HG03045 (cell line): Measurements from ENCODE around the gene CC2D1B.
"Not testable (repeated sequence)": the region's sequence is repeated elsewhere in the genome, so short reads cannot be mapped to it uniquely, and the experiment has no call there.

Experiments used
- ATAC-seq: cut with Tn5 transposase; IDR thresholded peaks from one replicate; pipeline ENCODE4 v1.9.1; 2021; ENCODE audit warnings: mild to moderate bottlenecking, moderate library complexity; ENCODE audit not compliant: unreplicated experiment

Gene CC2D1B, protein sequence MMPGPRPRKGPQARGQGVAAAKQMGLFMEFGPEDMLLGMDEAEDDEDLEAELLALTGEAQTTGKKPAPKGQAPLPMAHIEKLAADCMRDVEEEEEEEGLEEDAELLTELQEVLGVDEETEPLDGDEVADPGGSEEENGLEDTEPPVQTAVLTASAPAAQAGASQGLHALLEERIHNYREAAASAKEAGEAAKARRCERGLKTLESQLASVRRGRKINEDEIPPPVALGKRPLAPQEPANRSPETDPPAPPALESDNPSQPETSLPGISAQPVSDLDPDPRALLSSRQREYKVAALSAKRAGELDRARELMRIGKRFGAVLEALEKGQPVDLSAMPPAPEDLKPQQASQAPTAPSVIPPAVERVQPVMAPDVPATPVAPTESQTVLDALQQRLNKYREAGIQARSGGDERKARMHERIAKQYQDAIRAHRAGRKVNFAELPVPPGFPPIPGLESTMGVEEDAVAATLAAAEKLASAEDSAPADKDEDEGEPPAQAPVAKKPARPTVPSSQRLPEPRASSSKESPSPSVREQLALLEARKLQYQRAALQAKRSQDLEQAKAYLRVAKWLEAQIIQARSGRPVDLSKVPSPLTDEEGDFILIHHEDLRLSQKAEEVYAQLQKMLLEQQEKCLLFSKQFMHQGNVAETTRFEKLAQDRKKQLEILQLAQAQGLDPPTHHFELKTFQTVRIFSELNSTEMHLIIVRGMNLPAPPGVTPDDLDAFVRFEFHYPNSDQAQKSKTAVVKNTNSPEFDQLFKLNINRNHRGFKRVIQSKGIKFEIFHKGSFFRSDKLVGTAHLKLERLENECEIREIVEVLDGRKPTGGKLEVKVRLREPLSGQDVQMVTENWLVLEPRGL

DNA sequence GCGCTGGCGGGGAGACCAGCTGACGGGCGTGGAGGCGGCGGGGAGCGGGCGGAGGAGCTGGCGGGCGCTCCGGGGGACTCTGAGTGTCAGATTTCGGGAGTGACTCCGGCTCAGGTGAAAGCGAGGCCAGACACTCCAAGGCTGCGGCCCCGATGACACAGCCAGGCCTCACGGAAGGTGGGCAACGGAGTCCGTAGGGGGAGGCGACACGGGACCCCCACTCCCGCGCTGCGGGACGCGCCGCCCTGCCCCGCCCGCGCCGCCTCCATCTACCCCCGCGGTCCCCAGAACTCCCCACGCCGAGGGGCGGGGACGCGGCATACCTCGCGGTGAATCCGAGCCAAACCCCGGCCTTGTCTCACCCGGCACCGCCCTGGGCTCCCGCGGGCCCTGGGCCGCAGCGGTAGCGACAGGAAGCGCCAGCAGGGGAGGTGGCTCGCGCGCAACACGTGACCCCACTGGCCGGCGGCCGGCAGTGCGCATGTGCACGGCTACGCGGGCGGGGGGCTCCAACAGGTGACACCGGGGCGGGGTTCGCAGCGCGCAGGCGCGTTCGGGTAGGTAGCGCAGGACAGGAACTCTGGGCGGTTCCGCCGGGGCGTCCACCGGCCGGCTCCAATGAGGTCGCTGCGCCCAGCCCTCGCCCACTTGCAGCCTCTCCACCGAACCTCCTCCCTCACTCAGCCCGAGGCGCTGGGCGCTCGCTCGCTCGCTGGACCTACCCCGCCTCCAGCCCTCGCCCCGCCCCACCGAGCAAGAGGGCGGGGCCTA, at the start of gene CC2D1B:
Gene CC2D1B, minus strand, starts transcription at position 460 of the 771 bp plus-strand sequence. CDS start 1,585 bp downstream, outside the sequence.
- peak; percentile 89 for ATAC-seq

DNA sequence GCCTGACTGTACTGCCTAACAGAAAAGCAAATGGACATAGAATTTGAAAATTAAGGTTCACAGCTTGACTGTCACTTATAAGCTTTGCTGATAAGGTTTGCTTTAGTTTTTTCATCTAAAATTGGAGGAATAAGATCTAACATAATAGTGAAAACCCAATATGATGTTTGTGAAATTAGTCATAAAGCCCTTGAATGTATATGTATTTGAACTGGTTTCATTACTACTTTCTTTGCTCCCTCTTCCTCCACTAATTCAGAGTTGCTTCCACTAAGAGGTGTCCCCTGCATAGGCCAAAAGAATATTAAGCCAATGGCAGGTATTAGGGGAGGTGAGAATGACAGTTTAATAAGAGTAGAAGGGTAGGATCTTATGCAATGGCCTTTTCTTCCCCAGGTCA, 48.9 kb upstream of the CC2D1B start:
- ATAC-seq = no peak

DNA sequence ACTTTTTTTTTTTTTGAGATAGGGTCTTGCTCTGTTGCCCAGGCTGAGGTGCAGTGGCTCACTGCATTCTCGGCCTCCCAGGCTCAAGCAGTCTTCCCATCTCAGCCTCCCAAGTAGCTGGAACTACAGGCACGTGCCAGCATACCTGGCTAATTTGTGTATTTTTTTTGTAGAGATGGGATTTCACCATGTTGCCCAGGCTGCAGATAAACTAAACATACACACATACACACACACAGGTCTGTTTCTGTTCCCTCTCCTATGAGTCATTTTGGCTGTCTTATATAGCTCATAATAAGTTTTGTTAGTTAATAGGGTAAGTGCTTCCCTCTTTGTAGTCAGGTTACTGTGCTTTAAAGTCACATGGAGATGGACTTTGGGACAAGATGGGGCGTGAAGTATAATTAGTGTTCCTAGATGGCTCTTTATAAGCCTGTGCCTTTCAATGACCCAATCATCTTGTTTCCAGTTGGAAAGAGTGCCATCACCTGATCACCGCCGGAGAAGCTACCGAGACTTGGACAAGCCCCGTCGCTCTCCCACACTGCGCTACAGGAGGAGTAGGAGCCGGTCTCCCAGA, 47.5 kb upstream of the CC2D1B start:
- no peak for ATAC-seq

DNA sequence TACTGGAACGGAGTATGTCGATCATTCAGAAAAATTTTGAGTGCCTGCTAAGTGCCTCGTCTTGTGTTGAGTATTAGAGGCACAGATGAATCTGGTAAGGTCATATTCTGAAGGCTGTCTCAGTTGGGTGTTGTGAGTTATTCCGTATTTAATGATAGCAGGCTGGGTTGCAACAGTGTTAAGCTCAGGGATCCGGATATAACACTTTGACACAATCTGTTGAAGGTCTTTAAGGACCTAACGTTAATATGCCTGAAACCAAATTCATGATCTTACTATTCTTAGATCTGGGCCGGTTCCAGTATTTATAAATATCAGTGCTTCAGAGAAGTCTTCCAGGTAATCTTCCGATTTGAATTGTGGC, 39.0 kb upstream of the CC2D1B start:
- ATAC-seq = no peak

DNA sequence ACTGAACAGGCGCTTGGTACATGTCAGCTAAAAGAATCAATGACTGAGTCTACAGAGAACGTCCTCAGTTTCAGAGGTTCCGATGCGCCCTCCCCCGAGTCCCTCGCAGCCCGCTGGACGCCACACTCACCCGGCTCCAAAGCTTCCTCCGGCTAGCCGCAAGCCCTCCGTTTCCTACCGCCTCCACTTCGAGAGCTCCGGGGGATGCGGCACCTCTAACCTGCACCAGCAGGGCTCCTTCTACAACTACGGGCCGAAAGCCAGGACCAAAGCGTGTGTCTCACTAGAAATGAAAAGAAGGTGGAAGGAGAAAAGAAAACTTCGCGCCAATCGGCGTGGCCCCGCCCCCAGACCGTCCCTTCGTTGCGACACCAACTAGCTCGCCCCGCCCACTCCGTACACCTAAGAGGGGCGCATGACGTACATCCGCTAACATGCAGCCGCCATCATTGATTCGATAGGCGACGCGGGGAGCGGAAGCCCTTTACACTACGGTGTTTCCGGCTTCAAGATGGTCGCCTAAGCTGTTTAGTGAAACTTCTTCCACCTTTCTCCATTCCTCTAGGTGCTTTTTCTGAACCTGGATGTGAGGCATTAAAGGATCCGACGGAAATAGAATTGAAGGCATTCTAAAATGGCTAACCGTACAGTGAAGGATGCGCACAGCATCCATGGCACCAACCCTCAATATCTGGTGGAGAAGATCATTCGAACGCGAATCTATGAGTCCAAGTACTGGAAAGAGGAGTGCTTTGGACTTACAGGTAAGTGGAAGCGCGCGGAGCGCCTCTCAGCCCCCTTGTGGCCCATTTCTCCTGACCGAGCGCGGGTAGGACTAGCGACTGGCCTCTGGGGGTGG, 38.3 kb upstream of the CC2D1B start, which contains the start of the genes ORC1 and PRPF38A:
Gene ORC1, minus strand, starts transcription at position 308 of the 859 bp plus-strand sequence. CDS start 2,200 bp downstream, outside the sequence.
Gene PRPF38A, plus strand, starts transcription at position 487 of the 859 bp plus-strand sequence. Its CDS starts 148 bp downstream, at position 635.
- ATAC-seq = peak; percentile 94

DNA sequence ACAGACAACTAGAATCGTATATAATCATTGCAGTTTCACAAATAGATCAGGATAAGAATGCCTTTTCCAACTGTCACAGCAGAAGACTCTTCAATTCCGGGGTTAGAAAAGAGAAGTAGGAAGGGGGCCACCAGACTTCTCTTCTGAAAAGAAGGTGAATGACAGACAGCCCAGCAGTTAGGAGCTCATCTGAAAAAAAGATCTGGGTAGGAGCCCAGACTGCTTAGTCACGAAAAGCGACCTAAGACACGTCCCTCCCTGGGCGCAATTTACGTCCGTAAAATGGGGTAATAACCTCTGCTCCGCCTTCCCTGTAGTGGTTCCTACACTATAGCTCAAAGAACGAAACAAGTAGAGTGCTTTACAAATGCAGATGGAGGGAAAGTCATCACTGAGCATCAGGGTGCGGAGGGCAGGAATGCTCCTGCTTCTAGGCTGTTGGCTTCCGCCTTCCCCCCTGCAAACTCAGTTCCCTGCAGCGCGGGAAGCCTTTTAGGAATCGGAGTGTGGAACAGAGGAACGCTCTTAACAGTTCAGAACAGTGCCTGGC, 37.6 kb upstream of the CC2D1B start:
- ATAC-seq = peak; percentile 30

DNA sequence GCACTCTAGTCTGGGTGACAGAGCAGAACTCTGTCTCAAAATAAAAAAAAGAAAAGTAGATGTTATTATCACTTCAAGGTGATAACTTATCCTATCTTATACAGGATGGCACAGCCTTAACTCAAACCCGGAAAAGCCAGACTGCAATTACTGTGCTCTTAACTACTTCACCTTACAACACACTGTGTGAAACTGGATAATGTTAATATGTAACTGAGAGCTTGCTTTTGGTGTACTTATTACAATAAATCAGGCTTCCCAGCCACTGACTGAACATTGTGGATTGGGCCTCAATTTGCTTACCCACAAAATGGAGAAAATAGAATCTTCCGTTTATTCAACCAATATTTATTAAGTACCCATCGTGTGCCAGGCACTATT, 36.8 kb upstream of the CC2D1B start:
- ATAC-seq = no peak

DNA sequence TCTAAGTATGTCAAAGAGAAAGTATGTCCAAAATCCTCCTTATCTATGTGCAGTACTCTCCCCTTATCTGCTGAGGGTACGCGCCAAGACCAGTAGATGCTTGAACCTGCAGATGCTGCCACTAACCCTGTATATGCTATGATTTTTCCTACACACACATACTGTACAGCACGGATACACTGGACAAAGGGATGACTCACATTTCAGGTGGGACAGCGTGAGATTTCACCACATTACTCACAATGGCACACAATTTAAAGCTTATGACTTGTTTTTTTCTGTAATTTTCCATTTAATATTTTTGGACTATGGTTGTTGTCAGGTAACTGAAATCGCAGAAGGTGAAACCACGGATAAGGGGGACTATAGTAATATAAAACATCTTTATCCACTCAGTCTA, 34.1 kb upstream of the CC2D1B start:
- no peak for ATAC-seq

DNA sequence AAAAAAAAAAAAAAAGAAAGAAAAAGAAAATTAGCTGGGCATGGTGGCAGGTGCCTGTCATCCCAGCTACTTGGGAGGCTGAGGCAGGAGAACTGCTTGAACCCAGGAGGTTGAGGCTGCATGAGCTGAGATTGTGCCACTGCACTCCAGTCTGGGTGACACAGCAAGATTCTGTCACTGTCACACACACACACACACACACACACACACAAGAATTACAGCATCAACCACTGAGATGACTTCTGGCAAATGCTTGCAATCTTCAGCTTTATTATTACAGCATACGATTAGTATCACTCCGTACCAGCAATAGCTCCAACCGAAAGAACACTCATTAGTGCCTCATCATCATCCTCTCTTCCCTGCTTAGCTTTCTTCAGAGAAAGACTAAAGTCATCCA, 33.6 kb upstream of the CC2D1B start:
- ATAC-seq = no peak

DNA sequence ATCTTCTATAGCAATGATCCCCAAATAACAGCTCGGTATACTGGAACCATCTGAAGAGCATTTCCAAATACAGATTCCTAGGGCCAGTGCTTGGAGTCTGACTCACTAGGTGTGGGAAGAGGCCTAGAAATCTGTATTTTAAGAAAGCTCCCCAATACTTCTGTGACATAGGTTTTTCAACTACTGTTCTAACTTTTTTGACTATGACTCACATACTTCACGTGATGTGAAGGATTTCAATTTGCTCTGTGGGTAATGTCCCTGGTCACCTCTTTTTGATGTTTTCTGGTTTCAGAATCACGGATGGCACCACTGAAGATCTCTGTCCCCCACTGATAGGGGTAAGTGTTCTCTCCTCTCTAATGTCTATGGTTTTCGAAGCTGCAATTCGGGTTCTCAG, 27.2 kb upstream of the CC2D1B start:
- no peak for ATAC-seq

DNA sequence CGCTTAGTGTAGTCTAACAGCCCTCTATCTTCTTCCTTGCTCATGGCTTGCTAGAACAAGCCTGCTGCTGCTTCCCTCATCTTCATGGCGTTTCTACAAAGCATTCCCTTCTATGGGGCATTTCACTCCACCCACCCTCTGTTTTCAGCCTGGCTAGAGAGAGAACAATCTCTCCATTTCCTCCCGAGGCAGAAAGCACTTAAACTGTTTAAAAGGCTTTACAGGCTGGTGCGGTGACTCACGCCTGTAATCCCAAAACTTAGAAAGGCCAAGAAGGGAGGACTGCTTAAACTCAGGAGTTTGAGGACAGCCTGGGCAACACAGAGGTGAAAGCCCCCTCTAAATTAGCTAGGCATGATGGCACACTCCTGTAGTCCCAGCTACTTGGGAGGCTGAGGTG, 20.5 kb upstream of the CC2D1B start:
- ATAC-seq = no peak

DNA sequence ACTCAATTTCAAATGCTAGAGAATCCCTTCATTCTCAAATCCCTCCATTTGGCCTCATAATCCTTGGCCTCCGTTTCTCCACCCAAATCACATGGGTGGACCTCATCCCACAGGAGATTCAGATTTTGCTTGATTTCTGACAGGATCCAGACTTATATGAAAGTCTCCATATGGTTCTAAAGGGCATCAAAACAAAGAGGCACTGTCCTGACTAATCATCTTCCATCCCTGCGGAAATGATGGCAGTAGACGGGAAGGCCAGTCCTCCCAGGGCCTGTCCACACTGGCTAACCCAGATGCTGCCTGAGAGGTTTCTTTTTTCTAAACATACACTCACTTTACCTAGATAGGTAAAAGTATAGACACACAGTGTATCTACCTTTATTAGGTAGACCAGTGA, 19.4 kb upstream of the CC2D1B start:
- ATAC-seq = no peak

DNA sequence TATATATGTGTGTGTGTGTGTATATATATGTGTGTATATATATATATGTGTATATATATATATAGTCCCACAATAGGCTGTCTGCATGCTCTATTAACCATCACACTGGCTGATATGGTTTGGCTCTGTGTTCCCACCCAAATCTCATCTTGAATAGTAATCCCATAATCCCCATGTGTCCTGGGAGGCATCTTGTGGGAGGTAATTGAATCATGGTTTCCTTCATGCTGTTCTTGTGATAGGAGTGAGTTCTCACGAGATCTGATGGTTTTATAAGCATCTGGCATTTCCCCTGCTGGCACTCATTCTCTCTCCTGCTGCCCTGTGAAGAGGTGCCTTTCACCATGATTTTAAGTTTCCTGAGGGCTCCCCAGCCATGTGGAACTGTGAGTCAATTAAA, 3.8 kb upstream of the CC2D1B start:
- not testable (repeated sequence) for ATAC-seq

DNA sequence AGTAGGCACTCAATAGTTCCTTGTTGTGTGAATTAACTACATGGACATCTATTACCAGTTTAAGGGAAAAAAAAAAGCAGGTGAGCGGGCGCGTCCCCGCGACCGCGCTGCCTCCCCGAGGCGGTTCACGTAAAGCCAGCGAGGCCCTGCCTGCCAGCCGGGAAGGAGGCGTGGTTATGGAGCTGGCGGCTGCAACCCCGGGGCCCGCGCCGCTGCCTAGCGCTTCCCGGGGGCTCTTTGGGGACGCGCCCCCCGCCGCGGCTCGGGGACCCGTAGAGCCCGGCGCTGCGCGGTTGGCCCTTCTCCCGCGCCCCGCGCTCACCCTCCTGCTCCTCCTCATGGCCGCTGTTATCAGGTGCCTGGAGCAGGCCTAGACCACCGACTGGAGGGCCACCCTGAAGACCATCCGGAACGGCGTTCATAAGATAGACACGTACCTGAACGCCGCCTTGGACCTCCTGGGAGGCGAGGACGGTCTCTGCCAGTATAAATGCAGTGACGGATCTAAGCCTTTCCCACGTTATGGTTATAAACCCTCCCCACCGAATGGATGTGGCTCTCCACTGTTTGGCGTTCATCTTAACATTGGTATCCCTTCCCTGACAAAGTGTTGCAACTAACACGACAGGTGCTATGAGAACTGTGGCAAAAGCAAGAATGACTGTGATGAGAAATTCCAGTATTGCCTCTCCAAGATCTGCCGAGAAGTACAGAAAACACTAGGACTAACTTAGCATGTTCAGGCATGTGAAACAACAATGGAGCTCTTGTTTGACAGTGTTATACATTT, 2.6 kb upstream of the CC2D1B start:
- ATAC-seq = no peak

DNA sequence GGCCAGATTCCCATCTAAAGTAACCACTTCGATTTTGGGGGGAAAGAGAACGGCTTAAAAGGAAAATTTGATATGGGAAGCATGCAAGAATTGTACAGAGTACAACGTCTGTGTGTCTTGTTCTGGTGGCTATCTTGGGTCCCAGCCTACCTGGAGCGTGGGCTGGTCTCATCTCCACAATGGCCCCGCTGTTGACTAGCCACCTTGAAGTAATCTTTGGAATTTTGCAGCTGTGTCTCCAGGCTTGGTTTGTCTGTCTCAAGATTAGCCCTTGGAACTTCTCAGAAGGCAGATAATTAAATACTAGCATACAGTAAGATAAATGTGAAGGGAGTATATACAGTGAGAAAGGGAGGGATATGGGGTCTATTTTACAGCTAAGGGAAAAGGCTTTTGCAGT, 1.3 kb upstream of the CC2D1B start:
- ATAC-seq = no peak

DNA sequence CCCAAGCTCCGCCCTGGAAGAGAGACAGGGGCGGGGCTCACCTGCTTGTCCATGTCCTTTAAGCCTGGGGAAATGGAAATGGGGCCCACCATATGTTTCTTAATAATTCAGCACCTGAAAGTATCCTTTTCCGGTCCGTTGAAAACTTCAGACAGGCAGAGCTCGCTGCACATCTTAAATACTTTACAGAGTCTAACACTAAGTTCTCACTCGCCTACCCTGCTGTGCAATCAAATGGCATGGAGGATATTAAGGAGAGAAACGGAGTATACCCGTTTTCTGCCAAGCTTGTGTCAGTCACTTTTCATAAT, 467 bp upstream of the CC2D1B start:
- ATAC-seq = no peak

DNA sequence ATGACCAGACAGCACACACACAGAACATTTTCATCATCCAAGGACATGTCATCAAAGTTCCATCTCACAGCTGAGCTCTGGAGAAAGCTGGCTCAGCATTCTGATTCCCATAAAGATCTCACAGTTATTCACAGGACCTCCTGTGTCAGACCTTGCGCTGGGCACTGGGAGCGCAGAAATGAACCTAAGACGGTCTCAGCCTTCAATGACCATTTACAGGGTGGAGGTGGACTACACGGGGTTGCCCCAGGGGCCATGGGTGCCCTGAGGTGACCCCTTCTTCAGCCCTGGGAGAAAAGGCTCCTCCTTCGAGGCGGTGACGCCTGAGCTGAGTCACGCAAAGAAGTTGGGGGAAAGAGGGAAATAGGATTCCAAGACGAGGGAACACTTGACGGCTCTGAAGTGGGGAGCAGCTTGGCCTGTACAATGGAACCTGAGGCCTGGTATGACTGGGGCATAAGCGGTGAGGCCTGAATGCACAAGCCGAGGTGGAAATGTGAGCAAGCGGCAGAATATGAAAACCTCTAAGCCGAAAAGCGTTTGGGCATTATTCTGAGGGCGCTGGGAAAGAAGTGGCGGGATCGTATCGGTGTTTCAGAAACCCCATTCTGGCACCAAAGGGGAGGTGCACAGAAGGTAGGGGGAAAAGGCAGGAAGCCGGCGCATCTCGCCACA, 797 bp downstream of the CC2D1B start:
- ATAC-seq = no peak

DNA sequence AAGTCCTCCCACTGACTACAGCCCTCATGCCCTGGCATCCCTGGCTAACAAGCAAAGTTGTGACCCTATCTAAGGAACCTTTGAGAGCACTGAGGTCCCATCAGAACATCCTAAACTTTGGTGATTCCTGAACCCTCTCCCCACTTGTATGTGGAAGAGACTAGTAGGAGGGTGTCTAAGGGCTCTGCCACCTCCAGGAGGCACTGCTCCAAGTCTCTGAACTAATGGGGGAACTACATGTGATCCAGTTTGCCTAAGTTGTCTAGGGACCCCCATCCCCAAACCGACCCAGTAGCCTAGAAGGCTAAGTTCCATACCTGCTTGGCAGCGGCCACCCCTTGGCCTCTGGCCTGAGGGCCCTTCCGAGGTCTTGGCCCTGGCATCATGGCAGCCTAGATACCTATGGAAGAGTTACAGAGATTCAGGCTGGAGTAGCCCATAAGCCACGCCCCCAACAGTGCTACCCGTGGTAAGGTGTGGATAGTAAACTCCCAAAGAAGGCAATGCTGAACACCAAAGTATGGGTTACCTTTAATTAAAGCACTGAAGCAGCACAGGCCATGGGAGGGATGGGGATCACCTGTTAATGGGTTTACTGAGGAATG, 1.7 kb downstream of the CC2D1B start:
- ATAC-seq = no peak
